GM21423 (cell line): ENCODE measurements around the gene GOSR1.
"Not testable (repeated sequence)": the region's sequence is repeated elsewhere in the genome, so short reads cannot be mapped to it uniquely, and the experiment has no call there.

Source experiments
- ATAC-seq: cut with Tn5 transposase; IDR thresholded peaks from one replicate; pipeline ENCODE4 v1.9.1; 2021; ENCODE audit warnings: mild to moderate bottlenecking, moderate library complexity; ENCODE audit not compliant: unreplicated experiment

The GOSR1 gene

DNA sequence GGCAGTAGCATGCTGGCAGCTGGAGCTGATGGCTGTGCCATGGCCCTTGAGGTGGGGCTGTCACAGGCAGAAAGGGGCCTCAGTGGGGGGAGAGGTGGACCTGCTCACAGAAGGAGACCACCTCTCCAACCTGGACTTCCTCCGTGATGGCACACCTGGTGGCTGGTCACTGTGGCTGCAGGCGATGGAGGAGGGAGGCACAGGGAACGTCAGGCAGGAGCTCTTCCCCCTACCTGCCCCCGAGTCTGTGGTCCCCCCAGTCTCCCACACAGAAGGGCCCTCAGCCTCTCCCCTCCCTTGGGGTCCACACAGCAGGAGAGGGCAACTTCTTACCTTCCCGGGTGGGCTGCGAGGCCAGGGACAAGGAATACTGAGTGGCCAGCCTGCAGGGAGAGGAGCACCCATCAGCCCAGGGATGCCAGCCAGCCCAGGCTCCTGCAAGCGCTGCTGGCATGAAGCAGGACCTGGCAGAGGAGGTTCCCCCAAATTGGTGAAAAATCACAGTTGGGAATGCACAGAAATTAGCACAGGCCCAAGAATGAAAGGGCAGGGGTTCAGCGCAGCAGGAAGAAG, 96.5 kb downstream of the GOSR1 start:
- ATAC-seq = no peak

DNA sequence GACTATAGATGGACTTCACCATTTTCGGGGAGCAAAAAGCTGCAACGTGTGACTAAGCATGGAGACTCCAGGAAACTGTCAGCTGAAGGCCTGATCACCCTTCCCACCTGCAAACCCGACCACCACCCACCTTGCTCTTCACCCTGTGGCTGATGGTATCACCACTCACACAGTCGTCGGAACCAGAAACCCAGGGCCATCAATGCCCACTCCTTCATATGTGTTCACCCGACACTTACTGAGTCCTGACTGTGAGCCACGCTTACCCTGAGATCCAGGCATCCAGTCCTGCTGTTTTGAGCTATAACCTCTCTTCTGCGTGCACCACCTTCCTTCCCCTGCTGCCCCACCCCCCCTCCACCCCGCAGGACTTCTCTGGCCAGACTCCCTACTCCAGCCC, 97.1 kb downstream of the GOSR1 start:
- not testable (repeated sequence) for ATAC-seq

DNA sequence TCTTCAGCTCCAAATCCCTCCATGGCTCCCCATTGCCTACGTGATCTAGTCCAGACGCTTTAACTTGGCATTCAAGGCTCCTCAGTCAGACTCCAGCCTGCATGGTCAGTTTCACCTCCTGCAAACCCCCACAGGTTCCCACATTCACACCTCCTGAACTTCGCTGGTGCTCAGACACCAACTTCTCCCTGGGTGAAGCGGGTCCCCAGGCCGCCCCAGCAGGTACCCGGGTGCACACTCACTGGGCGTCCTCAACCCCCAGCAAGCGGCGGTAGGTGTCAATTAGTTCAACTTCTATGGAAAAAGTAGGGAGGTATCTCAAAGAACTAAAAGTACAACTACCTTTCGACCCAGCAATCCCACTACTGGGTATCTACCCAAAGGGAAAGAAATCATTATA, 97.6 kb downstream of the GOSR1 start:
- not testable (repeated sequence) for ATAC-seq

DNA sequence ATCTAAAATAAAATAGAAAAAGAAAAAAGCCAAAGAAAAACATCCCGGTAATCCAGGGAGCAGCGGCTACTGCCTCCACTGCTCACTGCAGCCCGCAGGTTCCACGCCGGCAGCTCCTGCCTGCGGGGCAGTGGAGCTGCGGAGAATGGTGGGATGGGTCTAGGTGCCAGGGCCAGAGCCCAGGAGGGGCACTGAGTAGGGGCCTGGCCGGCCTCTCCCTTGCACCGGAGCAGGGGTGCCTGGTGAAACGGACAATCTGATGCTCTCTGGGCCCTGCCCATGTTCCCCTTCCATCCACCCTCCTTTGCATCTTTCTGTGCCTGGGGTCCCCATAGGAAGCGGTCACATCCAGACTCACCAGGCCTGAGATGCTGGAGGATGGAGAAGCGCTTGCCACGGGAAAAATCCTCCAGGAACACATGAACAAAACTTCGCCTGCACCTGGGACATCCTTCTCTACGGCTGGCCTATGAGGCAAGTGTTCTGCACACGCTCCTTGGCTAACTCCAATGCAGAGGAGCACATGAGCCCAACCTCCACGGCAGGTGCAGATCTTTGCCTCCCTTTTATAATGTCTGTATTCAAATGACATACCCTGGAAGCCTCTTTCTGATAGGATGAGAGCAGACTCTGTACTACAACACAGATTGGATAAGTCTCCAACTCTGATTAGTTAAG, 98.6 kb downstream of the GOSR1 start:
- ATAC-seq = not testable (repeated sequence)

DNA sequence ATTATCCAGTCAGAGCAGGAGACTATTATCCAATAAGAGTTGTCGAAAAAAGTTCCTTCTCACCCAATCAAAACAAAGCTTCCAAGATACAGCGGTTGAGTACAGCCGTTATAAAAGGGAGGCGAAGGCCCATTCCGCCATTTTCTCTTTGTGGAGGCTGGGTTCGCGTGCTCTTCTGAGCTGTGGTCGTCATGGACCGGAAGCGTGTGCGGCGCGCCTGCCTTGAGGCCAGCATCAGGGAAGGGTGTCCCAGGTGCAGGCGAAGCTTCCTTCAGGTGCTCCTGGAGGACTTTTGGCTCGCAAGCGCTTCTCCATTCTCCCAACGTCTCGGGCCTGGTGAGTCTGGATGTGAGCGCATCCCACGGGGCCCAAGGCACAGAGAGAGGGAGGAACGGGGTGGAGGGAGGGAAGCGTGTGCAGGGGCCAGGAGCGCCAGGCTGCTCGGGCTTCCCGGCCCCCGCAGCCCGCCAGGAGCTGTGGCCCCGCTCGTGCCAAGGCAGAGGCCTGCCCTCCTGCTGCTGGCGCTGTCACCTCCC, 99.2 kb downstream of the GOSR1 start:
- no peak for ATAC-seq
